OCI-LY3 (cell line): Measurements from ENCODE around the gene EPHA3.

Experiments
- CTCF ChIP-seq: fragments of 200-600, 300-600 bp; sonication (generic); IDR thresholded peaks from 2 replicates; pipeline ENCODE4 v1.5.1; 2014; ENCODE audit warnings: antibody characterized with exemption, low read length, low read depth
- EZH2phosphoT487 ChIP-seq: fragments of 200-600 bp; shearing (Covaris generic); IDR thresholded peaks from 2 replicates; pipeline ENCODE4 v1.6.1; 2018; ENCODE audit warnings: antibody characterized with exemption, mixed run types, low read depth

DNA sequence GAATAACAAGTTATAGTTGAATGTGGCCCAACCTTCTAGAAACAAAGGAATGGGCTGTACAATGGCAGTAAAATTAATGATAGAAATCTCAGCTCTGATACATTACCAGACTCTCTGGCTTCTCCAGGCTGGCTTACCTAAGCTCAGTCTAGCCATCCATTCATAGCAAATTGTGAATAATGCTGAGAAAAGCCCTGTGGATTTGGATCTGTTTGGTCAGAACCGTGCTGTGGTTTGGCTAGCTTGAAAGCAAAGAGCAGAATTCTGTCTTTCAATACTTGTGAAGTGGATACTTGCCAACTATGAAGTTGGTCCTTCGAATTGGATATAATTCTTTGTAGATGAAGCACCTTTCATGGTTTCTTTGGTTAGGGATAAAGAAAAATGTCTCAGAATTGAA, 199.1 kb downstream of the EPHA3 start:
- TF ChIP-seq CTCF, result no peak
- TF ChIP-seq EZH2phosphoT487, result no peak
